Upper lobe of left lung (tissue), 4 donors: ENCODE data around the gene CHST1.

ENCODE experiments used
- POLR2A ChIP-seq, 4 donors: fragments of 450-650 bp; IDR thresholded peaks; one replicate each; pipeline ENCODE4 v1.5.1; 2016 to 2017; ENCODE audit warnings: antibody characterized with exemption in 4 of 4, mild to moderate bottlenecking in 2 of 4
- POLR2AphosphoS5 ChIP-seq, 2 donors: sonication (generic); formaldehyde crosslinking; IDR thresholded peaks; one replicate each; pipeline ENCODE4 v1.5.1; 2017; ENCODE audit warnings: antibody characterized with exemption in 2 of 2
- TF ChIP-seq, protein P1 (sequence below), 6 experiments: fragments of 450-650 bp in 4 of 6; fragments of 200-600 bp in 2 of 6; sonication (generic) in 2 of 6; IDR thresholded peaks; one replicate each; pipeline ENCODE4 v1.5.1; 2016 to 2019; ENCODE audit warnings: antibody characterized with exemption in 6 of 6

DNA sequence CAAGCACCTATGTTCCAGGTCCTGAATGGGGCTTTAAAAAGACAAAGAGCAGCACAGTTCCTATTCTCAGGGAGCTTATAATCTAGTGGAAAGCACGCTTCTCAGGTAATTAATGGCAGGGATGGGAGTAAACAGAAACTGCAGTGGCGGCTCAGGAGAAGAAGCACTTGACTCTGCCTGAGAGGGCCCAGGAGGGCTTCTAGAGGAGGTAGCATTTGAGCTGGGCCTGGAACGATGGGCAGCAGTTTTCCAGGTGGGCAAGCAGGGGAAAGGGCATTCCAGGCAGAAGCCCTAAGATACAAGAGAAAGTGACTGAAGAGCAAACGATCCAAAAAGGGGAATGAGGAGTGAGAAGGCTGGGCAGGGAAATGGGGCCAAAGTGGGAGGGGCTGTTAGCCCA, 37.1 kb upstream of the CHST1 start:
- no peak for TF ChIP-seq POLR2AphosphoS5 (IDR thresholded peaks at IDR 0.05)
- TF ChIP-seq, protein P1, sequence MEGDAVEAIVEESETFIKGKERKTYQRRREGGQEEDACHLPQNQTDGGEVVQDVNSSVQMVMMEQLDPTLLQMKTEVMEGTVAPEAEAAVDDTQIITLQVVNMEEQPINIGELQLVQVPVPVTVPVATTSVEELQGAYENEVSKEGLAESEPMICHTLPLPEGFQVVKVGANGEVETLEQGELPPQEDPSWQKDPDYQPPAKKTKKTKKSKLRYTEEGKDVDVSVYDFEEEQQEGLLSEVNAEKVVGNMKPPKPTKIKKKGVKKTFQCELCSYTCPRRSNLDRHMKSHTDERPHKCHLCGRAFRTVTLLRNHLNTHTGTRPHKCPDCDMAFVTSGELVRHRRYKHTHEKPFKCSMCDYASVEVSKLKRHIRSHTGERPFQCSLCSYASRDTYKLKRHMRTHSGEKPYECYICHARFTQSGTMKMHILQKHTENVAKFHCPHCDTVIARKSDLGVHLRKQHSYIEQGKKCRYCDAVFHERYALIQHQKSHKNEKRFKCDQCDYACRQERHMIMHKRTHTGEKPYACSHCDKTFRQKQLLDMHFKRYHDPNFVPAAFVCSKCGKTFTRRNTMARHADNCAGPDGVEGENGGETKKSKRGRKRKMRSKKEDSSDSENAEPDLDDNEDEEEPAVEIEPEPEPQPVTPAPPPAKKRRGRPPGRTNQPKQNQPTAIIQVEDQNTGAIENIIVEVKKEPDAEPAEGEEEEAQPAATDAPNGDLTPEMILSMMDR (IDR thresholded peaks at IDR 0.05) = no peak
- no peak for TF ChIP-seq POLR2A (IDR thresholded peaks at IDR 0.05)
